ENCODE results near the gene SLC38A4. TPM values are rescaled to one million over a fixed set of nuclear protein-coding genes. Genes with fewer than 3 reads are reported as not detected.

Gene SLC38A4
- total RNA-seq, 1 donor from 2014 or later, result not detected

GRCh38 chr12:46843811-46844210 is 18.0 kb upstream of the SLC38A4 start:
- Mint-ChIP-seq H3K4me3 (no peak overlapping the region), H3K27ac (no peak overlapping the region), H3K4me1 (no peaks in the 10 kb centered on the region), H3K36me3 (ENCODE audit: low read depth) (no peaks in the 10 kb centered on the region), H3K9me3 (peaks cover 4% of the 10 kb centered on the region), H3K27me3 (peaks cover 25% of the 10 kb centered on the region)
- POLR2A ChIA-PET, result no interaction called here
- DNase-seq (no peak), ATAC-seq (ENCODE audit: low read depth) (no peak)
- CTCF ChIA-PET, result no interaction called here
- no peak for TF ChIP-seq CTCF (IDR thresholded peaks at IDR 0.05)
- intact Hi-C loops (cut with micrococcal nuclease), result no loop called here

GRCh38 chr12:46841891-46842290 is 16.1 kb upstream of the SLC38A4 start:
- intact Hi-C loops (cut with micrococcal nuclease), result no loop called here
- ChIA-PET CTCF (no interaction called here), POLR2A (no interaction called here)
- Mint-ChIP-seq H3K9me3 (peaks cover under 1% of the 10 kb centered on the region), H3K4me3 (no peak overlapping the region), H3K27ac (no peak overlapping the region), H3K27me3 (peaks cover 21% of the 10 kb centered on the region), H3K36me3 (ENCODE audit: low read depth) (no peaks in the 10 kb centered on the region), H3K4me1 (no peaks in the 10 kb centered on the region)
- no peak for TF ChIP-seq CTCF (IDR thresholded peaks at IDR 0.05)
- DNase-seq (no peak), ATAC-seq (ENCODE audit: low read depth) (no peak)

GRCh38 chr12:46839964-46840363 is 14.2 kb upstream of the SLC38A4 start:
- ChIA-PET CTCF (no interaction called here), POLR2A (no interaction called here)

GRCh38 chr12:46839232-46839631 is 13.4 kb upstream of the SLC38A4 start:
- H3K9me3 Mint-ChIP-seq, result peaks cover 2% of the 10 kb centered on the region
- ChIA-PET CTCF (no interaction called here), POLR2A (no interaction called here)
- H3K27ac Mint-ChIP-seq, result no peak overlapping the region
- TF ChIP-seq CTCF (IDR thresholded peaks at IDR 0.05), result no peak
- intact Hi-C loops (cut with micrococcal nuclease), result no loop called here
- H3K4me1 Mint-ChIP-seq, result no peaks in the 10 kb centered on the region
- peaks cover 22% of the 10 kb centered on the region for H3K27me3 Mint-ChIP-seq
- DNase-seq (no peak), ATAC-seq (ENCODE audit: low read depth) (no peak)
- H3K4me3 Mint-ChIP-seq, result no peak overlapping the region
- H3K36me3 Mint-ChIP-seq (ENCODE audit: low read depth), result no peaks in the 10 kb centered on the region

More at GRCh38 chr12:46839964-46840363, 14.2 kb upstream of the SLC38A4 start:
- Mint-ChIP-seq H3K27me3 (peaks cover 24% of the 10 kb centered on the region), H3K4me3 (no peak overlapping the region), H3K27ac (no peak overlapping the region), H3K9me3 (peaks cover 2% of the 10 kb centered on the region), H3K4me1 (no peaks in the 10 kb centered on the region), H3K36me3 (ENCODE audit: low read depth) (no peaks in the 10 kb centered on the region)
- TF ChIP-seq CTCF (IDR thresholded peaks at IDR 0.05), result no peak
- no peak for DNase-seq
- ATAC-seq (ENCODE audit: low read depth), result no peak
- intact Hi-C loops (cut with micrococcal nuclease), result no loop called here

- Mint-ChIP-seq H3K27me3 (peaks cover 38% of the 10 kb centered on the region), H3K4me3 (no peak overlapping the region), H3K27ac (no peak overlapping the region), H3K4me1 (peaks cover 8% of the 10 kb centered on the region), H3K36me3 (ENCODE audit: low read depth) (no peaks in the 10 kb centered on the region), H3K9me3 (peaks cover 2% of the 10 kb centered on the region)
- no peak for TF ChIP-seq CTCF (IDR thresholded peaks at IDR 0.05)
- DNase-seq (no peak), ATAC-seq (ENCODE audit: low read depth) (no peak)
- POLR2A ChIA-PET, result no interaction called here
- CTCF ChIA-PET, result no interaction called here
- intact Hi-C loops (cut with micrococcal nuclease), result no loop called here
Observed at GRCh38 chr12:46835785-46836184, 10.0 kb upstream of the SLC38A4 start.

Data from activated B cell treated with CpG ODN at 0.5 μM for 24 hours (primary cell).